Stimulated activated CD8-positive, alpha-beta memory T cell treated with anti-CD3 and anti-CD28 coated beads, Interleukin-15, amount 100 ng/mL, for 1 hour (primary cell): Measurements from ENCODE around the gene ST3GAL4.

Experiments used
- DNase-seq: peaks from one replicate; pipeline ENCODE4 v3.0.0-alpha.2; 2020; ENCODE audit warnings: low read depth

Gene ST3GAL4

DNA sequence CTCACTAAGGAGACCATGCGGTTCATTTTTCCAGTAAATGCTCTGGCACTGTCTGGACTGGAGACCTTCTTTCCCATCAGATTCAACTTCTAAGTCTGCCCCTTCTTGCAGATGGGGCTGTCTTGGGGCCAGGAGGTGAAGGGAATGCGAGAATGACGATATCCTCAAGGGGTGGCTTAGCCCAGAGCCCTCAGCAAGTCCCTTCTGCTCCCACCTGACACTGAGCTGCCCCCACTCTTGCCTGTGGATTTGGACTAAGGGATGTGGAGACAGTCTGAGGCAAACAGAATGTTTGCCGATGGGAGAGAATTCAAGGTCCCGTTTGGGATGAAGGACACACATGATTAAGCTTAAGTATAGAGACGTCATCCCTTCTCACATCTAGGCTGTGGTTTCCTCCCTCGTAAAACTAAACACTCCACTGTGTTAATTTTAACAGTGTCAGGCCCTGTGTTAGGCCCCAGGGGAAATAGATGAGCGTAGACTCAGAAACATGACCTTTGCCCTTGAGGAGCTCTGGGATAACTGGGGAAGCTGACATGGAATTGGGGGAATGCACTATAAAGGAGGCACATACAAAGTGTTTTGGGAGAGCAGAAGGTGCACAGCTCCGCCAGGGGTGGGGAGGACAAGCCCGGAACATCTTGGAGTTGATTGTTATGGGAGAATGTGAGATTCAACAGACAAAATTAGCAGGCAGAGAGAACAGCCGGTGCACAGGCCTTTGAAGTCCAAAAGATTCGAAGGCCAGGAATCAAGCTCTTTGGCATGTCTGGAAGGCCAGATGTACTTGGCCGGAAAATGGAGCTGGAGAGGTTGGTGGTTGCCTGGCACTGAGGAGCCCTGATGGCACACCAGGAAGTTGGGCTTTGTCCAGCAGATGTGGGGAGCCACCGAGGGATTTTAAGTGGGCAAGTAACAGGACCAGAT is 71.6 kb downstream of the ST3GAL4 start:
- no peak for DNase-seq

GRCh38 chr11:126430581-126431335 is 75.3 kb downstream of the ST3GAL4 start:
- DNase-seq = no peak

GRCh38 chr11:126431401-126432064 is 76.0 kb downstream of the ST3GAL4 start:
- DNase-seq = no peak

DNA sequence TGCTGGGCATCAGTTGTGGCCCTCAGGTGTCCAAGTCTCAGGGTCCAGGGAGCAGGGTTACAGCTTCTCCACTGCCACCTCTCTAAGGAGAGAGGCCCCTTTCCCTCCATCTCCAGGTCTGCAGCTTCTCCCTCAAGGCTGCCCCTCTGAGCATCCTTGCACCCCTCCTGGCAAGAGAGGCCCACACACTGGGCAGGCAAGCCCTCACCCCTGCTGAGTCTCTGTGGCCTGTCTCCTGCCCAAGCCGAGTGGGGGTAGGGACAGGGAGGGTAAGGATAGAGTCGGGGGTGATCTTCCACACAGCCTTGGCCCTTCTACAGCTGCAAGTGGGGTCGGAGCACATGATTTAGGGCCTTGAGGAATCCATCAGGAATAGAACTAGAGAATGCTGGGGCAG is 76.6 kb downstream of the ST3GAL4 start:
- no peak for DNase-seq

DNA sequence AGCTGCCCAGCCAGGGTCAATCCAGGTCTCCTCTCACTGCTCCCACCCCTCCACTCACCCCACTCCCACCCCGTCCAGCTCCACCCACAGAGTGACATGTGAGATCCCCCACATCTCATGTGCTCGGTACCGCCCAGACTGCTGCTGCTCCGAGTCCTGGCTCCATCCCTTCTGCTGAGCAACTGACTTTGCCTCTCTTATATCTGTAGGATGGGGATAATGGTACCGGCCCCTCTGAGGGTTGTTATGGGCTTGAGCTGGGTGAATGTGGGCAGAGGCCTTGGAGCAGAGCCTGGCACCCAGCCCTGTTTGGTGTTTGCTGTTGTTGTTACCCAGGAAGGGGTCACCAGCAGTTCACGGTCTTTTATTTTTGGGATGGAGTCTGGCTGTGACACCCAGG is 77.0 kb downstream of the ST3GAL4 start:
- DNase-seq = no peak

DNA sequence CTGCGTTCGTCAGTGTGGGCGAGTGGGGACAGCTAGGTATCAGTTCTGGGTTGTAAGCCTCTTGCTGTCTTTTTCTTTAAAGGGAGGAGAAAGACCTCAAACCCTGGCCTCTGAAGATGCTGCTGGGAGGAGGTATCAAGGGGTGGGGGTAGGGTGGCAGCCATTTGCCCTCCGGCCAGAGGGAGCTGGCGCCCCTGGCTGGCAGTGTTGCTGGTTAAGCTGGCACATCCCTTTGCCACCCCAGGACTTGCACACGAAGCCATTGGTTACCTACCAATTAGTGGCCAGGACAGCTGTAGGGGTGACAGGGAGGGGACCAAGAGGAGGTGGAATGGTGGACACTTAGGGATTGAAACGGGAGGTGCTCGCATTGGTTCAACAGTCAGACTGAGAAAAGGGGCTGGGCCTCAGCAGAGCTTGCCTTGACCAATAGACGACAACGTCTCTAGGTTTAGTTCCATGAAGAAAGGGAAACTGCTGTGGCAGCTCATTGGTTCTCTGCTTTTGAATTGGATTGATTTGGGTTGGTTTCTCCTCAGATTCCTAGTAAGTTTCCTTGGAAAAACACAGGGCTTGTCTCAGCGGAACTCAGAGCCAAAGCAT is 77.9 kb downstream of the ST3GAL4 start:
- no peak for DNase-seq

DNA sequence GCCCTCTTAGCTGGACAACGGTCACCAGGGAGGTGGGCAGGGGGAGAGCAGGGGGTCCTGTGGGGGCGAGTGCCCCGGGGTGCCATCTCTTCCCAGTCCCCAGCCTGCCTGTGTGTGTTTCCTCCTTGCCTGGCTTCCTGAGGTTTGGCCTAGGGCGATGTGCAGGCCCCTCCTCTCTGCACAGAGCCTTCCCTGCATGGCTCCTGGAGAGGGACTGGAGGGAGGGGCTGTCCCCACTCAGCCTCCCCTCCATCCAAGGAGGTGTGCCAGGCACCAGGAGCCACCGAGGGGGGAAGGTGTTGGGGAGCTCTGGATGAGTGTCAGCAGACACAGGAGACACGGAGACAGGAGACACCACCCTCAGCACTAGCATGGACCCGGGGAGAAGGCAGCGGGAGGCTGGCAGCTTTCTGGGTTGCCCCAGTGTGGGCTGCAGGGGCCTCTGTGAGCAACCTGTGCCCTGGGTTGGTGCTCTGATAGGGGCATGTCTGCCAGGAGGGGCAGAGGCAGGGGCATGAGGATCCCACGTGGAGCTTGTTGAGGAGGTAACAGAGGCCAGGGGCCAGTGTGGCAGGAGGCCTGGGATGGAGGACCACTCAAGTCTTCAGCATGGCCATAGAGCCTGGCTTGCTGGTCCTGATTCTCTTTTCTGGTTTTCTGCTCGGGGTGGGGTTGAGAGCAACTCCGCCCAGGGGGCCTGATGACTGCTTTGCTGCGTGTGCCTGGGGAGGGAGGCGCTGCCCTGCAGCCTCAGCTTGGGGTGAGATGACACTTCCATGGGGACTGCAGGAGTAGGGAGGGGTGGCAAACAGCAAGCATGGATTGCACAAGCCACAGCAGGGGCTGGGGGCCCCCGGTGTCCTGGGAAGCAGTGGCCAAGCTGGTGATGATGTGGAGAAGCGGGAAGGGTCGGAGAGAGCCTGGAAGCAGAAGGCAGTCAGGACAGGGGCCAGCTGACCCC is 78.8 kb downstream of the ST3GAL4 start:
- DNase-seq = no peak

GRCh38 chr11:126434950-126435335 is 79.5 kb downstream of the ST3GAL4 start:
- DNase-seq = no peak

DNA sequence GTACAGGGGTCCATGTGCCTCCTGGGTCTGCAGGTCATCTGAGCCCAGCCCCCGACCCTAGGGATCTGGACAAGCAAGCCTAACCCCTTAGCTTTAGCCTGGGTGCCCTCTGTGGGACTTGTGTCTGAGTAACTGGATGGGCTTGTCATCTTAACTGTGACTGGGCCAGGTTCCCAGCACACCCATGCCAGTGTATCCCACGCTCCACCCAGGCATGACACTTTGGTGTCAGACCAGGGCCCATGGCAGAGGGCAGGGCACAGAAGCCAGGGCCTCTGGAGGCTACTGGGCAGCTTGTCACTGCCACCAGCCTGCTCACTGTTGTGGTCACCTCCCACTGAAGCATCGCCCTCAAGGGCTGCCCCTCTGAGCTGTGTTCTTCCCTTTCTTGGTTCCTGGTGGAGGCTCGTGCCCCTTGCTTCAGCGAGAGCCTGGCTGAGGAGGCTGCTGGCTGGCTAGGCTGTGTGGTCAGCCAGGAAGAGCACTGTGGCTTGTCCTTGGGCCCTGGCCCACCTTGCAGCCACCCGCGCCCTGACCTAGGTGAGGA is 80.8 kb downstream of the ST3GAL4 start:
- no peak for DNase-seq

GRCh38 chr11:126437731-126438130 is 82.2 kb downstream of the ST3GAL4 start:
- no peak for DNase-seq

DNA sequence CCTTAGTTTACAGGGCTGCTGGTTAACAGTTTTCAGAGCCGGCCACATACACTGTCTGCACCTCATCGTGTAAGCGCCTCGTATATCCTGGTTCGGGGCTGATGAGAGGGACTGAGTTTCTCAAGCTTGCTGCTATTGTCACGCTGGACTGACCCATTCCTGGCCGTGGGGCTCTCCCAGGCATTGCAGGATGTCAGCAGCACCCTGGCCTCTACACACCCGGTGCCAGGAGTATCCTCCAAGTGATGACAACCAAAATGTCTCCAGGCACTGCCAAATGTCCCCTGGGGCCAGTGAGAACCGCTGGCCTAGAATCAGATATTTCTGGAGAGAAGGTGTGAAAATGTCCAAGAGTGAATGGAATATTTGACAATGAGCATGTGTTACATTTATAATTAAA is 82.8 kb downstream of the ST3GAL4 start:
- no peak for DNase-seq

DNA sequence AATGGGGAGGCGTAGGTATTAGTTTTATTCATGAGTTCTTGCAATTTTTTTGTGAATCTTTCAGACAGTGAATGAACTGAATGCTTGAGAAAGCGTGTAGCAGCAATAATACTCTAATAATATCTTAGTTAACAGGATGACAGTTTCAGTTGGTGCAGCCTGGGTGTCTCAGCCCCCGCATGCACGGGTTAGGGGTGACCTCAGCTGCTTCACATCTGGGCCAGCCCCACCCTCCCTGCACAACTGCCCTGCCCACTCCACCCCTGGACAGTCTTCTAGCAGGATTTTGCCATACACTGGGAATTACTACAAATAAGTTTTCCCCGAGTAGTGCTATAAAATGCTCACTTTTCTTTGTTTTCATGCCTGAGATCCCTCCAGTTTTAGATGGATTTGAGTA is 83.2 kb downstream of the ST3GAL4 start:
- DNase-seq = no peak

DNA sequence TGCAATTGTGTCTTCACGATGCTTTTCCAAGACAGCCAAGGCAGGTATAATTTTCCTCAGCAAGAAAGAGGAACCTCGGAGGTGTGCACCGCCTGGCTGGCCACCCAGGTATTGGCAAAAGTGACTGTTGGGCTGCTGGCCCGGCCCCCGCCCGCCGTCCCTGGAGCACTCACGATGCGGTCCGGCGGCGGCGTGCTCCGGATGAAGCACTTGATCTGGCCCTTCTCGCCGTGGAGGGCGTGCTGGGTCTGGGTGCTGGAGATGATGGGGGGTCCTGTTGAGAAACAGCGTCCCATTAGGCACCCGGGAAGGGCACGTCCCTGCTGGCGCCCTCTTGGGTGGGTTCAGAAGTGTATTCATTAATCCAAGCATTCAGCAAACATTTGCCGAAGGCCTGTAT is 84.8 kb downstream of the ST3GAL4 start:
- DNase-seq = no peak

DNA sequence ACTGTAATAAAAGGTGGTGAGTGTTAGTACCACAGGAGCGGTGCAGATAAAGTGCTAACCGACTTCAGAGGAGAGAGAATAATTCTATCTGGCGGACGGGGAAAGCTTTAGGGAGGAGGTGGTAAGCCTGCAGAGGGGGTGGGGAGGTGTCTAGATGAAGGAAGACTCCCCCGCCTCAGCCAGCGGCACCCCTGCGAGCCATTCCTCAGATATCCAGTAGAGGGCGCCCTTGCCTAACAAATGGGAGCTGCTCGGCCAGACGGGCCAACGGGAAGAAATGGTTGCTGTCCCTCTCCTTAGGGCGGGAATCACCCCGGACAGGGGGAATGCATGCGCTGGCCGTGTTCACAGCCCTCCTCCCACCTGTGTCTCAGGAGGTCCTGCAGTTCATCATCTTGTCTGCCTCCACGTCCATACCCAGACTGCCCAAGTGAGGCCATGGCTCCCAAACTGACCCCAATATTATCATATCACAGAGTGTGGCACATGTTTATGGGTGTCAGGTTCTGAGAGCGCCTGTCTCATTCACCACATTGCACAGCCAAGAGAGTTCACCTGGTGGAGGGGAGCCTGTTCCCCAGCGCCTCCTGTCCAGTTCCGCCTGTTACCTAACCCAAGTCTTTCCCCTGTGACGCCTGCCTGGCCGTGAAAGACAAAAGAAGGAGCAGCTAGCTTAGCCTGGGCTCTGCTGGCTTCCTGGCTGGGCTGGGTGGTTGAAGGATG is 85.5 kb downstream of the ST3GAL4 start:
- peak; percentile 34 for DNase-seq

GRCh38 chr11:126443120-126443519 is 87.6 kb downstream of the ST3GAL4 start:
- no peak for DNase-seq

- DNase-seq = no peak
Observed at GRCh38 chr11:126444072-126444471, 88.6 kb downstream of the ST3GAL4 start.

DNA sequence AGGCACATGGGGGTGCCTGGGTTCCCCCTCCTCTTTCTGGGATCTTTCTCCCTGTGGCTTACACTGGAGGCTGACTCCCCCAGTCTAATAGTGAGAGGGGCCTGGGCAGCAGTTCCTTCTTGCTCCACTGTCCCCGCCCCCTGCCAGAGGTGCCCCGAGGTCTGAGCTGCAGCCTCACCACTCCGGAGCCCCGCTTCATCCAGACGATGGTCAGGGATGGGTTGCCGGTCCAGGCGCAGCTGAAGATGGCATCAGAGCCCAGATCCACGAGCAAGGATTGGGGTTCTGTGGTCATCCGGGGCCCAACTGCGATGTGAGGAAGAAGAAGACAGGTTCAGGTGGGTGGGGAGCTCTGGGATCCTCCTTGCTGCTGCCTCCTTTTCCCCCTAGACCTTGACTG is 91.1 kb downstream of the ST3GAL4 start:
- no peak for DNase-seq

DNA sequence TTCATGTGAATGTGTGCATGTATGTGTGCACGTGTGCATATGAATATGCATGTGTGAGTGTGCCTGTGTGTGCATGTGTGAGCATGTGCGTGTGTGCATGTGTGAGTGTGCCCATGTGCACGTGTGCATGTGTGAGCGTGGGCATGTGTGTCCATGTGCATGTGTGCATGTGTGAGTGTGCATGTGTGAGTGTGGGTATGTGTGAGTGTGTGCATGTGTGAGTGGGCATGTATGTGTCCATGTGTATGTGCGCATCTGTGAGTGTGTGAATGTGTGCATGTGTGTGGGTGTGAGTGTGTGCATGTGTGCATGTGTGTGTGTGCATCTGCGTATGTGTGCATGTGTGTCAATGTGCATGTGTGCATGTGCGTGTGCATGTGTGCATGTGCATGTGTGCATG is 94.7 kb downstream of the ST3GAL4 start:
- no peak for DNase-seq

DNA sequence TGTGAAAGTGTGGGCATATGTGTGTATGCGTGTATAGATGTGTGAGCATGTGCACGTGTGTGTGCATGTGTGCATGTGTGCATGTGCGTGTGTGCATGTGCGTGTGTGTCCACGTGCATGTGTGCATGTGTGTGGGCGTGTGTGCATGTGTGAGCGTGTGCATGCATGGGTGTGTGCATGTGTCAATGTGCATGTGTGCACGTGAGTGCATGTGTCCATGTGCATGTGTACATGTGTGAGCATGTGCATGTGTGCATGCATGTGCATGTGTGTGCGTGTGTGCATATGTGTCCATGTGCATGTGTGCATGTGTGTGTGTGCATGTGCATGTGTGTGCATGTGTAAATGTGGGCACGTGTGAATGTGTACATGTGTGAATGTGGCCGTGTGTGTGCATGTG is 95.3 kb downstream of the ST3GAL4 start:
- no peak for DNase-seq

- DNase-seq = no peak
Observed at GRCh38 chr11:126451211-126451802, 95.8 kb downstream of the ST3GAL4 start.
